Forelimb muscle (tissue), 1 donor: Measurements from ENCODE around the gene SETD5. TPM values are rescaled to one million over a fixed set of nuclear protein-coding genes. Genes with fewer than 3 reads are reported as not detected.

Experiments
- DNase-seq: peaks from one replicate; pipeline ENCODE4 v3.0.0-alpha.2; 2013; ENCODE audit warnings: low read depth
- polyA plus RNA-seq: library from polyadenylated mRNA; unstranded; fragments of 120-200 nt; gene quantifications from one replicate; pipeline ENCODE4 v1.2.1, GENCODE V29; 2013; ENCODE audit not compliant: insufficient read length

Gene SETD5
- polyA plus RNA-seq, result 99.2 TPM

GRCh38 chr3:9397332-9397905 lies at the start of gene SETD5:
SETD5 (plus strand) TSS chr3:9397615; CDS start chr3:9428939, 31,324 bp downstream.
- peak; percentile 74 for DNase-seq

- no peak for DNase-seq
Measured at GRCh38 chr3:9347887-9348286, 49.5 kb upstream of the SETD5 start.

- DNase-seq, result no peak
Measured at GRCh38 chr3:9349321-9350117, 47.9 kb upstream of the SETD5 start.

- no peak for DNase-seq
Measured at GRCh38 chr3:9351709-9352126, 45.7 kb upstream of the SETD5 start.

GRCh38 chr3:9352917-9353752 lies 44.3 kb upstream of the SETD5 start:
- peak; percentile 63 for DNase-seq

- no peak for DNase-seq
Measured at GRCh38 chr3:9361691-9362388, 35.6 kb upstream of the SETD5 start.

GRCh38 chr3:9362731-9363530 lies 34.5 kb upstream of the SETD5 start, which contains the start of gene THUMPD3:
THUMPD3 (plus strand) TSS chr3:9363054; CDS start chr3:9365069, 2,015 bp downstream.
- peak; percentile 63 for DNase-seq

- no peak for DNase-seq
Measured at GRCh38 chr3:9369508-9369907, 27.9 kb upstream of the SETD5 start.

- no peak for DNase-seq
Measured at GRCh38 chr3:9373465-9373864, 23.9 kb upstream of the SETD5 start.

- DNase-seq, result no peak
Measured at GRCh38 chr3:9377981-9378380, 19.4 kb upstream of the SETD5 start.

- no peak for DNase-seq
Measured at GRCh38 chr3:9379327-9379726, 18.1 kb upstream of the SETD5 start.

- no peak for DNase-seq
Measured at GRCh38 chr3:9380014-9380413, 17.4 kb upstream of the SETD5 start.

GRCh38 chr3:9384141-9384828 lies 13.1 kb upstream of the SETD5 start:
- no peak for DNase-seq

GRCh38 chr3:9385187-9386077 lies 12.0 kb upstream of the SETD5 start:
- DNase-seq, result no peak

- DNase-seq, result no peak
Measured at GRCh38 chr3:9386078-9386459, 11.3 kb upstream of the SETD5 start.

GRCh38 chr3:9386501-9387321 lies 10.7 kb upstream of the SETD5 start:
- DNase-seq, result no peak

- no peak for DNase-seq
Measured at GRCh38 chr3:9387322-9387655, 10.1 kb upstream of the SETD5 start.

GRCh38 chr3:9388142-9388541 lies 9.3 kb upstream of the SETD5 start:
- DNase-seq, result no peak
